PFSK-1 (cell line): ENCODE measurements around the gene JAG2.

Experiments used
- FOXP2 ChIP-seq: optimal IDR thresholded peaks from 2 replicates; pipeline ENCODE3; 2011; ENCODE audit warnings: borderline replicate concordance, control low read depth, inconsistent platforms; ENCODE audit not compliant: insufficient read depth; ENCODE audit errors: extremely low read length, extremely low read depth
- POLR2AphosphoS5 ChIP-seq: IDR thresholded peaks from 2 replicates; pipeline ENCODE4 v1.6.1; 2012; ENCODE audit warnings: low read depth, mild to moderate bottlenecking, control low read depth, low read length, moderate library complexity
- REST ChIP-seq, 2 experiments: IDR thresholded peaks; 2 replicates each; pipeline versions ENCODE4 v1.6.1 to v1.8.0; 2011 to 2012; ENCODE audit warnings: low read depth in 2 of 2, low read length in 2 of 2, control low read depth in 1 of 2, inconsistent platforms in 1 of 2, mild to moderate bottlenecking in 1 of 2, moderate library complexity in 1 of 2; ENCODE audit not compliant: insufficient read depth in 1 of 2
- SIN3A ChIP-seq: IDR thresholded peaks from 2 replicates; pipeline ENCODE4 v1.6.1; 2012; ENCODE audit warnings: mild to moderate bottlenecking, low read length, moderate library complexity, borderline replicate concordance; ENCODE audit not compliant: insufficient read depth
- TAF1 ChIP-seq: IDR thresholded peaks from 2 replicates; pipeline ENCODE4 v1.6.1; 2012; ENCODE audit warnings: low read length, control low read depth, borderline replicate concordance; ENCODE audit not compliant: insufficient read depth

The JAG2 gene

GRCh38 chr14:105180592-105181548, 12.3 kb upstream of the JAG2 start, which contains the start of gene NUDT14:
Gene NUDT14, minus strand, starts transcription at chr14:105181312. Its CDS starts 103 bp downstream, at chr14:105181209.
- TF ChIP-seq POLR2AphosphoS5 (peak; percentile 26; the same call in 1 of the 2 replicates), FOXP2 (peak; percentile 7), SIN3A (no peak), TAF1 (no peak), REST (IDR thresholded peaks at IDR 0.05; ENCODE audit: insufficient read depth in 1 of 2, low read depth in 2 of 2, low read length in 2 of 2) (no peak)

- no peak for TF ChIP-seq TAF1
- TF ChIP-seq SIN3A, result no peak
- TF ChIP-seq REST (IDR thresholded peaks at IDR 0.05; ENCODE audit: insufficient read depth in 1 of 2, low read depth in 2 of 2, low read length in 2 of 2), result no peak
- no peak for TF ChIP-seq FOXP2
- no peak for TF ChIP-seq POLR2AphosphoS5
Observed at GRCh38 chr14:105179191-105179590, 10.6 kb upstream of the JAG2 start.

- no peak for TF ChIP-seq SIN3A
- no peak for TF ChIP-seq POLR2AphosphoS5
- no peak for TF ChIP-seq FOXP2
- no peak for TF ChIP-seq TAF1
- TF ChIP-seq REST (IDR thresholded peaks at IDR 0.05; ENCODE audit: insufficient read depth in 1 of 2, low read depth in 2 of 2, low read length in 2 of 2), result no peak
Observed at GRCh38 chr14:105178868-105179140, 10.2 kb upstream of the JAG2 start.

GRCh38 chr14:105178069-105178867, 9.7 kb upstream of the JAG2 start:
- TF ChIP-seq REST (IDR thresholded peaks at IDR 0.05; ENCODE audit: insufficient read depth in 1 of 2, low read depth in 2 of 2, low read length in 2 of 2) (no peak), FOXP2 (no peak), TAF1 (no peak), SIN3A (no peak), POLR2AphosphoS5 (no peak)
